ENCODE data around the gene AGAP1. TPM values are rescaled to one million over a fixed set of nuclear protein-coding genes. Genes with fewer than 3 reads are reported as not detected.

The AGAP1 gene
- total RNA-seq, 1 donor from 2014 or later = 20.4 TPM

GRCh38 chr2:235618039-235618438 is 124.2 kb downstream of the AGAP1 start:
- Histone ChIP-seq H3K4me1 (peaks cover 9% of the 10 kb centered on the region), H3K36me3 (no peaks in the 10 kb centered on the region), H3K4me2 (no peak overlapping the region), H3K4me3 (no peak overlapping the region), H3K27me3 (no peaks in the 10 kb centered on the region), H3K27ac (no peak overlapping the region), H2AFZ (replicated peaks) (no peak overlapping the region), H3K79me2 (ENCODE audit: low read depth) (peaks cover 69% of the 10 kb centered on the region), H3F3A (ENCODE audit: low read depth) (no peaks in the 10 kb centered on the region), H4K20me1 (ENCODE audit: low read depth) (peaks cover 47% of the 10 kb centered on the region), H3K9me3 (ENCODE audit: low read depth) (no peaks in the 10 kb centered on the region), H3K9ac (no peak overlapping the region)
- no peak for DNase-seq (ENCODE audit: low spot score)
- Mint-ChIP-seq H3K36me3 (peaks cover 5% of the 10 kb centered on the region), H3K4me1 (peaks cover 33% of the 10 kb centered on the region), H3K4me3 (no peak overlapping the region), H3K27ac (no peak overlapping the region), H3K9me3 (peaks cover 4% of the 10 kb centered on the region), H3K27me3 (ENCODE audit: insufficient read depth, low read depth) (peaks cover 3% of the 10 kb centered on the region)
- TF ChIP-seq EZH2phosphoT487 (IDR thresholded peaks at IDR 0.05) (no peak), EZH2 (IDR thresholded peaks at IDR 0.05) (no peak), CTCF (IDR thresholded peaks at IDR 0.05) (no peak)

GRCh38 chr2:235619544-235619943 is 125.7 kb downstream of the AGAP1 start:
- H3K4me2 ChIP-seq = no peak overlapping the region
- no peak overlapping the region for H2AFZ ChIP-seq (replicated peaks)
- H3K9me3 ChIP-seq (ENCODE audit: low read depth) = no peaks in the 10 kb centered on the region
- H3K79me2 ChIP-seq (ENCODE audit: low read depth) = peaks cover 68% of the 10 kb centered on the region
- peaks cover 4% of the 10 kb centered on the region for H3K4me1 ChIP-seq
- no peaks in the 10 kb centered on the region for H3K36me3 ChIP-seq
- no peaks in the 10 kb centered on the region for H3K27me3 ChIP-seq
- DNase-seq (ENCODE audit: low spot score) = no peak
- Mint-ChIP-seq H3K27me3 (ENCODE audit: insufficient read depth, low read depth) (peaks cover 3% of the 10 kb centered on the region), H3K27ac (no peak overlapping the region), H3K9me3 (peaks cover 7% of the 10 kb centered on the region), H3K36me3 (peaks cover 8% of the 10 kb centered on the region), H3K4me1 (peaks cover 28% of the 10 kb centered on the region), H3K4me3 (no peak overlapping the region)
- H3K27ac ChIP-seq = no peak overlapping the region
- no peaks in the 10 kb centered on the region for H3F3A ChIP-seq (ENCODE audit: low read depth)
- H3K9ac ChIP-seq = no peak overlapping the region
- H4K20me1 ChIP-seq (ENCODE audit: low read depth) = peaks cover 32% of the 10 kb centered on the region
- H3K4me3 ChIP-seq = no peak overlapping the region
- TF ChIP-seq EZH2phosphoT487 (IDR thresholded peaks at IDR 0.05) (no peak), EZH2 (IDR thresholded peaks at IDR 0.05) (no peak), CTCF (IDR thresholded peaks at IDR 0.05) (no peak)

- no peak overlapping the region for H3K4me3 Mint-ChIP-seq
- H3K9me3 Mint-ChIP-seq = peaks cover 7% of the 10 kb centered on the region
- H3K36me3 Mint-ChIP-seq = peaks cover 8% of the 10 kb centered on the region
- H3K4me2 ChIP-seq = no peak overlapping the region
- no peaks in the 10 kb centered on the region for H3F3A ChIP-seq (ENCODE audit: low read depth)
- no peak overlapping the region for H3K4me3 ChIP-seq
- no peak overlapping the region for H3K27ac Mint-ChIP-seq
- peaks cover 19% of the 10 kb centered on the region for H3K4me1 Mint-ChIP-seq
- H4K20me1 ChIP-seq (ENCODE audit: low read depth) = peaks cover 21% of the 10 kb centered on the region
- H2AFZ ChIP-seq (replicated peaks) = no peak overlapping the region
- H3K36me3 ChIP-seq = no peaks in the 10 kb centered on the region
- H3K9ac ChIP-seq = no peak overlapping the region
- H3K27me3 Mint-ChIP-seq (ENCODE audit: insufficient read depth, low read depth) = peaks cover 3% of the 10 kb centered on the region
- no peak overlapping the region for H3K27ac ChIP-seq
- H3K27me3 ChIP-seq = no peaks in the 10 kb centered on the region
- H3K4me1 ChIP-seq = peaks cover 3% of the 10 kb centered on the region
- no peaks in the 10 kb centered on the region for H3K9me3 ChIP-seq (ENCODE audit: low read depth)
- peaks cover 67% of the 10 kb centered on the region for H3K79me2 ChIP-seq (ENCODE audit: low read depth)
- TF ChIP-seq EZH2 (IDR thresholded peaks at IDR 0.05) = no peak
- no peak for DNase-seq (ENCODE audit: low spot score)
Measured at GRCh38 chr2:235621736-235622135, 127.9 kb downstream of the AGAP1 start.

- no peak for TF ChIP-seq EZH2 (IDR thresholded peaks at IDR 0.05)
- no peak for TF ChIP-seq EZH2phosphoT487 (IDR thresholded peaks at IDR 0.05)
- TF ChIP-seq CTCF (IDR thresholded peaks at IDR 0.05) = no peak
- Histone ChIP-seq H3K4me2 (no peak overlapping the region), H4K20me1 (ENCODE audit: low read depth) (peaks cover 28% of the 10 kb centered on the region), H3K4me3 (no peak overlapping the region), H3K4me1 (peaks cover 3% of the 10 kb centered on the region), H3K27ac (no peak overlapping the region), H3K27me3 (no peaks in the 10 kb centered on the region), H2AFZ (replicated peaks) (no peak overlapping the region), H3K36me3 (no peaks in the 10 kb centered on the region), H3K9me3 (ENCODE audit: low read depth) (no peaks in the 10 kb centered on the region), H3K79me2 (ENCODE audit: low read depth) (peaks cover 67% of the 10 kb centered on the region), H3F3A (ENCODE audit: low read depth) (no peaks in the 10 kb centered on the region), H3K9ac (no peak overlapping the region)
- no peak overlapping the region for H3K4me3 Mint-ChIP-seq
- peaks cover 5% of the 10 kb centered on the region for H3K36me3 Mint-ChIP-seq
- peaks cover 7% of the 10 kb centered on the region for H3K9me3 Mint-ChIP-seq
- no peaks in the 10 kb centered on the region for H3K27me3 Mint-ChIP-seq (ENCODE audit: insufficient read depth, low read depth)
- peaks cover 19% of the 10 kb centered on the region for H3K4me1 Mint-ChIP-seq
- DNase-seq (ENCODE audit: low spot score) = no peak
- no peak overlapping the region for H3K27ac Mint-ChIP-seq
Measured at GRCh38 chr2:235623111-235623510, 129.3 kb downstream of the AGAP1 start.

Measured in neural progenitor cell (in vitro differentiated cells).